Suppressor macrophage (primary cell): ENCODE results near the gene NCOR1.
A peak's percentile ranks its signal among the peaks of the same experiment; 100 is the strongest.
"Not testable (repeated sequence)": the region's sequence is repeated elsewhere in the genome, so short reads cannot be mapped to it uniquely, and the experiment has no call there.

ENCODE experiments used
- DNase-seq, 4 experiments: peaks; one replicate each; pipeline ENCODE4 v3.0.0-alpha.2; 2020 to 2022

NCOR1 gene

DNA sequence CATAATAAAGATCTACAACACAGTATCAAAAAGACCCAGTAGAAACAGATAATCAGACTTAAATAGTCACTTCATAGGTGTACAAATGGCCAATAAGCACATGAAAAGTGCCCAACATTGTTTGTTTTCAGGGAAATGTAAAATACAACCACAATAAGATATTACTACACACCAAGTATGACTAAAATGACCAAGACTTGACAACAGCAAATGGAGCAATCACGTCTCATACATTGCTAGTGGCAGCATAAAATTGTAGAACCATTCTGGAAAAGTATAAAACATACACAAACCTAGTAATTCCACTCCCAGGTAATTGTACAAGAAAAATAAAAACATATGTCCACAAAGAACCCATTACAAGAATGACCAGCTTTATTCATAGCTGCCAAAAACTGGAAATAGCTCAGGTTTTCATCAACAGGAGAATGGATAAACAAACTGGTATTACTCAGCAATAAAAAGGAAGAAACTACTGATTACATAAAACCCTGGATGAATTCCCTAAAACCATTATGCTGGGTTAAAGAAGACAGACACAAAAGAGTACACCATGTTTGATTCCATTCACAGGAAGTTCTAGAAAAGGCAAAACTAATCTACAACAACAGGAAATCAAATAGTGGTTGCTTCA is 130.2 kb downstream of the NCOR1 start:
- DNase-seq = peak in 2 of 4 experiments; percentile 24 to 34

DNA sequence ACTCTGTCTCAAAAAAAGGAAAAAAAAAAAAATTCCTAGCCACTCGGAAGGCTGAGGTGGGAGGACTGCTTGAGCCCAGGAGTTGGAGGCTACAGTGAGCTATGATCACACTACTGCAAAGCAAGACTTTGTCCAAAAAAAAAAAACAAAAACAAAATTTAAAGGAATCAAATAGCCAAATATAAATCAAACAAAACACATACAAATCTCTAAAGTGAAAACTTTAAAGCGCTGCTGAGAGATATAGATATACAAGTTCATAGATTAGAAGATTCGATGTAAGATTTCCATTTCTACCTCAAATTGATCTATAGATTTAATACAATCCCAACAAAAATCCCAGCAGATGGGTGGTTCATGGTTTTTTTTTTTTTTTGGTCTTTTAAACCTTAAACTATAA is 132.1 kb downstream of the NCOR1 start:
- no peak for DNase-seq

DNA sequence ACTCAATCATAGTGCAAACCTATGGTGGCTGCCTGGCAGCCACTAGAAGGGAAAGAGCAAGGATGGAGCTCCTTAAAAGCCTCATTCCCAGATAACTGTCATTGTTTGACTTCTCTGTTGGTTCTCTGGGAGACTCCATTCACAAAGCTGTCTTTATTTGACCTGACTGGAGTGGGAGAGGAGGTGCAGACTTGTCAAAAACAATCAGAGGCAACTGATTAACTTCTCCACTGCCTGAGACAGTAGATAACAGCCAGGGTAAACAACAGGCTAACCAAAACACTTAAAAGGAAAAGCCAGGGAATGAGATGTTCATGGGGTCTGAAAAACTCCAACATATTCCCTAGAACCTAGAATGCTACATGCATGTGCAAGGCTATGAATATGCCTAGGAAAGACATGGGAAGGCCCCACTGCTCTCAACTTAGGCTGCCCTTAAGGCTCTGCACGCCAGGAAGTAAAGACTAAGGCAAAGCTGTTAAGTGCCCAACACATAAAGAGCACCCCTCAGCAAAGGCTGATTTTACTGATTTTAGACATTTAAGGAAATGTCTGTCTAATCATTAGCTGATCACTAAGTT is 133.7 kb downstream of the NCOR1 start:
- DNase-seq = no peak

DNA sequence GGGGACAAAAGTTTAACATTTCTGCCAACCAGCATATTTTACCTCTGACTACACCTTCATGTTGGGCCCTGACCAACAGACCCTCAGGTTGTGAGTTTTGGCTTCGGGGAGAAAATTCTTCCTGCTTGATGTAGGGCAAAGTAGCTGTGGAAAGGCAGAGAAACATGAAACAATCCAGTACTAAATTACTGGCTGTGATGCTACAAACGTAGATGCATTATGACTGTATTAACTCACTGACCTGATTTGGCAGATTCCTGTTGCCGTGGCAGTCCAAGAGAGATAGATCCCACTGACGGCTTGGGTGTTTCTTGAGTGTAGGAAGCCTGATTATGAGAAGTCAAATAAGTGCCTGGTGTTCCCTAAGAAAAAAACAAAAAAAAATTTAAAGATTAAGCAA is 135.0 kb downstream of the NCOR1 start:
- DNase-seq = no peak

DNA sequence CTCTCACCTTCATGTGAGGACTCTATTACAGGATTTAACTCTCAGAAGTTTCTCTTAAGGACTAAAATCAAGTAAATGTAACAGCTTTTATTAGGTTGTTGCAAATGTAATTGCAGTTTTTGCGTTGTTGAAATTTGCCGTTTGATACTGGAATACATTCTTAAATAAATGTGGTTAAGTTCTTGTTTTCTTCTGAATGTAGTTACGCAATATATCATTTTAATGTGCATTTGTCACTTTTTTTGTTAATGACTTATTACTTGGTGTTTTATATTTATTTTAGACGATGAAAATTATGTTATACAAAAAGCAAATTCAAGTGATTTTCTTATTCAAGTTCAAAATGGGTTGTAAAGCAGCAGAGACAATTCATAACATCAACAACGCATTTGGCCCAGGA is 139.4 kb downstream of the NCOR1 start:
- no peak for DNase-seq

DNA sequence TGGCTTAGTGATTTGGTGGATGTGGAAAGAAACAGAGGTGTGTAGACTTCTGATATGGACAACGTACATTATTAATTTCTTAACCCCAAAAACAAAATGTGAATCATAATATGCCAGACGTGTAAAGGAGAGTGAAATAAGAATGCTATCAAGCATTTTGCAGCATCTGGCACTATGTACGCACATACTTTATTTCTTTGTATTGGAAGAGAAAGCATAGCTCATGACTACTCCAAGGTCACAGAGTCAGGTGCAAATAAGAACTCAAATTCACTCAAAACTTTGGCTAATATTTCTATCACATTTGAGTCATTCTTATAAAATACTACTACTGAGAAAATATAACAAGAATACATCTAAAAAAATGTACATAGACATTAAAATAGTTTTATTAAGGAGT is 140.9 kb downstream of the NCOR1 start:
- DNase-seq = no peak

DNA sequence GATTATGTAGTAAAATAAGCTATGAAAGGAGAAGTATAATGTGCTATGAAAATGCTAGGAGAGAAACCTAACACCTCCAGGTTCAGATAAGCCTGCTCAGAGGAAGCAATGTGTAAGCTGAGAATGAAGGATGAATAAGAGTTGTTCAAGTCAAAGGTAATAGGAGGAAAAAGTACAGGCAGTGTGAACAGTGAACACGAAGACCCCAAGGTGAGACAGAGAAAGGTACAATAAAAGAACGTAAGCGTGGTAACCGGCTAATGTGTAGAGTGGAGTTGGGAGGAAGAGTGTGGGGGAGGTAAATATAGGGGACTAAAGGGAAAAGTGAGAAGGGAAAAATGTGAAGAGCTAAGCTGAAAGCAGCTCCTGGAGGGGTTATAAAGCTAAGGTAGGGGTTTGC is 141.5 kb downstream of the NCOR1 start:
- DNase-seq = no peak

DNA sequence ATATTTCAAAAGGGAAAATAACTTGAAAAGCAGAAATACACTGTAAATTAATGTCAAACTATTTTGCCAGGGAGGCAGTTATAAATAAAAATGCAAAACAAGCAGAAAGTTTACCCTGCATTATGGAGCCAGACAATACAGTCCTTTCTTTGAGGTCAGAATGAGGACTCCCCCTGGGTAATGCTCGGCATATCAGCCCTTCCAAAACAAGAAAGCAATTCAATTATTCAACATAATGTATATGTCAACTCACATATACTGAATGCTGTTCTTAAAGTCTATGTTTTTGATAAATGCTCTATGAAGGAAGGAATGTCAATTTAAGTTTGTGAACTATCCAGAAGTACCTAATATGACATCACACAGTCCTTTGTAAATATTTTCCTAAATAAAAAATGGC is 143.3 kb downstream of the NCOR1 start:
- no peak for DNase-seq

DNA sequence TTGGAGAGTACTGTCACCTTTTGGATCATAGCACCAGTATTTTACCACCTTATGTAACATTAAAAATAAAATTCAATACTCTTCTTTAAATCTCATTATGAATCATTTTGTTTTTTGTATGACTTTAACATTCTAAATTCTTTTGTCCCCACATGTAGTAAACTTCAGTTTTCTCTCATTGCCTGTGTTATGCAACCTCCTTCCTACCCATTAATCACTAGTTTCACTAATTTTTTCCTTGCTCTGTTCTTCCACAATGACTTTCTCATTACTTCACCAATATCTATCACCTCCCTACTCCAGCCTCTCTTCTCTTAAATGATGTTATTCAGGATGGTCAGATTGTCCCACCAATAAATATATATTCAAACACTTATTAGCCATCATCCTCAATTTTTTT is 147.0 kb downstream of the NCOR1 start:
- no peak for DNase-seq

DNA sequence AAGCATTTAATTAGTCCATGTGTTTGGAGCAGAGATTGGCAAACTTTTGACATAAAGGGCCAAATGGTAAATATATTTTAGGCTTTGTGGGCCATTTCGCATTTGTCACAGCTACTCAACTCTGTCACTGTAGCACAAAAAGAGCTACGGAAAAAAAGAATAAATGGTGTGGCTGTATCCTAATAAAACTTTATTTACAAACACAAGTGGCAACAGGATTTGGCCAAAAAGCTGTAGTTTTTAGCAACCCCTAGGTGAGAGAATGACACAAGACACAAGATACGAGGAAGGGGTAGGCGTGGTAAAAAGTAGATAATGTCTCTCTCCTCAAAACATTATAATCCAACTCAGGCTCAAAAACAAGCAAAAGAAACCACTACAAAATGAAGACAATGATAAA is 149.2 kb downstream of the NCOR1 start:
- no peak for DNase-seq

DNA sequence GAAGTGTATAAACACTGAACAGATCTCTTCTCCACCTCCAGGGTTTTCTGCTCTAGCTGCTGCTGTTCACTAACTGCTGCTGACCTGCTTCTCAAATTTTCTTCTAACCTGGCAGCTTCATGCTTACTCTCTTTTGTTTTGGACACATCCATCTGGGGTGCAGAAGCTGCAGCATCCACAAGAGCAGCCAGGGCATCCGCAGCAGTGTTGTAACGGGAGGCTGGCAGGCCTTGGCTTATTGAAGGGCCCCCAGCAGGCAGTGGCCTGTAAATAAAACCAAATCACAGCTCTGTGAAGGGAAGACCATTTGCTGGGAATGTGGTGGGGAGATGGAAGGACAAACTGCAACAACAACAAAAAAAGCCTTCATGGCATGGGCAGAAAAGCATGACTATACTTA is 153.7 kb downstream of the NCOR1 start:
- no peak for DNase-seq

DNA sequence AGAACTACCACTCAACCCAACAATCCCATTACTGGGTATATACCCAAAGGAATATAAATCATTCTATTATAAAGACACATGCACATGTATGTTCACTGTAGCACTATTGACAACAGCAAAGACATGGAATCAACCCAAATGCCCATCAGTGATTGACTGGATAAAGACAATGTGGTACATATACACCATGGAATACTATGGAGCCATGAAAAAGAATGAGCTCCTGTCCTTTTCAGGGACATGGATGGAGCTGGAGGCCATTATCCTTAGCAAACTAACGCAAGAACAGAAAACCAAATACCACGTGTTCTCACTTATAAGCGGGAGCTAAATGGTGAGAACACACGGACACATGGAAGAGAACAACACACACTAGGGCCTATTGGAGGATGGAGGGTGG is 160.2 kb downstream of the NCOR1 start:
- DNase-seq = not testable (repeated sequence)

DNA sequence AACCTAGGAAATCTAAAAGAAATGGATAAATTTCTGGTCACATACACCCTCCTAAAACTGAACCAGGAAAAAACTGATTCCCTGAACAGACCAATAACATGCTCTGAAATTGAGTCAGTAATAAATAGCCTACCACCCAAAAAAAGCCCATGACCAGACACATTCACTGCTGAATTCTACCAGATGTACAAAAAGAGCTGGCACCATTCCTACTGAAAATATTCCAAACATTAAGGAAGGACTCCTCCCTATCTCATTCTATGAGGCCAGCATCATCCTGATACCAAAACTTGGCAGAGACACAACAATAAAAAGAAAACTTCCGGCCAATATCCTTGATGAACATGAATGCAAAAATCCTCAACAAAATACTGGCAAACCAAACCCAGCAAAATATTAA is 162.8 kb downstream of the NCOR1 start:
- no peak for DNase-seq

DNA sequence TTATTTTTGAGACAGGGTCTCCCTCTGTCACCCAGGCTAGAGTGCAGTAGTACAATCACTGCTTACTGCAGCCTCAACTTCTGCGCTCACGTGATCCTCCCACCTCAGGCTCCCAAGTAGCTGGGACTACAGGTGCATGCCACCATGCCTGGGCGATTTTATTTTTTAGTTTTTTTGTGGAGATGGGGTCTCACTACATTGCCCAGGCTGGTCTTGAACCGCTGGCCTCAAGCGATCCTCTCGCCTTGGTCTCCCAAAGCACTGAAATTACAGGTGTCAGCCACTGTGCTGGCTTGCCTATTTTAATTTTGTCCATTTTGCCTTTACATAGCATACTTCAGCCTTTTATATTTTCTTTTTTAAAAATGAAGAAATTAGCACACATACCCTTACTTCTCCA is 164.5 kb downstream of the NCOR1 start:
- DNase-seq = no peak

DNA sequence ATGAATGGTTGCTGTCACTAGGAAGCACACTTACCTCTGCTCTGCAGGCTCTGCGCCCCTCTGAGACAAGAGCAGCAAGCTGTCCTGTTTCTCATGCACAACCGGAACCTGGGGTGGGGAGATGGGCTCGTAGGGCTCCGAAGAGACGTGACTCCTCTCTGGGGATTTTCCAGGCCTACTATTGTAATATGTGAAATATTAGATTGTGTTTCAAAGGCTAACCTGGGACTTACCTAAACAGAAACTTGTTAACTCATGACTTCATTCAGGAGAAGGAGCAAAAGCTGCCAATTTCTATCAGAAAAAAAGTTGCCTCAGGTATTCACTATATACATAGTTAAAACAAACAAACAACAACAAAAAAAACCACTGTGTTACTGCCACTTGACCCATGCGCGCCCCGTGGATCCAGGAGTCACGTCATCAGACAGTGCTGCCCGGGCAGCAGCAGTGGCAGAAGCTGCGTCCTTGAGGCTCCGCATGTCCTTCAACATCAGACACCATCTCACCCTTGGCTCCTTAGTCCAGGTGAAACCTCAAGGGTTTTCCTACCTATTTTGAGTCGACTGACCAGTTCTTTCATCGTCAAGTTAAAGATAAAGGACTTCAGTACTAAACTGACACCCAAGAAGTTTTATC is 166.4 kb downstream of the NCOR1 start:
- no peak for DNase-seq

DNA sequence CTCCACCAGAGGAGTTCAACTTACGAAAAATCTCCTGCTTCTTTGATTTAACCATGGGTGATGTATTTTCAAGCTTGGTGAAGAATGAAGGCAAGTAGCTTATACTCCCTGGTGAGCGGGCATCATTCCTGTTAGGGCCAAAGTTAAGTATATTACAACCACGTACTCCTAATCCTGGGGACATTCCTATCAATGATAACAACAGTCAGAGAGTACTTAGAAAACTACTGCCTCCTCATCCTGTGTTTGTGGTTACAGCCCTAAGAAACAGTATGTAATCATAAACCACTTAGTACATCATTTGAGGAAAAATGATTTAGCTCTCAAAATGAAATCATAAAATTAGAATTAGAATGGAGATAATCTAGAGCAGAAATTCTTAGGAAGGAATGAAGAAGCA is 168.4 kb downstream of the NCOR1 start:
- DNase-seq = no peak

DNA sequence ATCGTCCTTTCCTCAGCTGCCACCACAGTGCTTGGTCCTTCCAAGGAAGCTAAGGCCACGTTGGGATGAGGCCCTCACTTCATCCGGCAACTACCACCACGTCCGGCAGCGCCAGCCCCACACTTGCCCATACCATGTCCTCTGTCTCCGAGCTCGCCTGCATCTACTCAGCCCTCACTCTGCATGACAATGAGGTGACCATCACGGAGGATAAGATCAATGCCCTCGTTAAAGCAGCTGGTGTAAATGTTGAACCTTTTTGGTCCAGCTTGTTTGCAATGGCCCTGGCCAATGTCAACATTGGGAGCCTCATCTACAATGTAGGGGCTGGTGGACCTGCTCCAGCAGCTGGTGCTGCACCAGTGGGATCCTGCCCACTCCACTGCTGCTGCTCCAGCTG is 170.8 kb downstream of the NCOR1 start:
- DNase-seq = no peak

DNA sequence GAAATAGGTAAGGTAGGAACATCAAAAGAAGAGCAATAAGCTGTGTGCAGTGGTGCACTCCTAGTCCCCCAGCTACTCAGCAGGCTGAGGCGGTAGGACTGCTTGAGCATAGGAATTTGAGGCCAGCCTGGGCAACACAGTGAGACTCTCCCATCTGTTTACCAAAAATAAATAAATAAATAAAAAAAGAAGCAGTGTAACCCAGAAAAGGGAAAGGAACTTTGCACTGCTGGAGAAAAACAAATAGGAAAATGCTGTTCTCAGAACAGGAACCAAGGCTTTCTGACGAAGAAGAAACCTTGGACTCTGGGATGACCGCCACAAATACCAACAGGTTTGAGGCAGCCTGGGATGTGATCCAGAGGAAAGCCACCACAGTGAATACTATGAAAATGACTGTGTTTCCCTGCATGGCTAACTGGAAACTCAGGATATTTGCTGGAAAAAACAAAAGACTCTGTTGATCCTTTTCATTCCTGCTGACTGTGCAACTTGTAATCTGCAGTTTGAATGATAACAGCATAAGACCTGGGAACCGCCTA is 174.6 kb downstream of the NCOR1 start:
- no peak for DNase-seq

DNA sequence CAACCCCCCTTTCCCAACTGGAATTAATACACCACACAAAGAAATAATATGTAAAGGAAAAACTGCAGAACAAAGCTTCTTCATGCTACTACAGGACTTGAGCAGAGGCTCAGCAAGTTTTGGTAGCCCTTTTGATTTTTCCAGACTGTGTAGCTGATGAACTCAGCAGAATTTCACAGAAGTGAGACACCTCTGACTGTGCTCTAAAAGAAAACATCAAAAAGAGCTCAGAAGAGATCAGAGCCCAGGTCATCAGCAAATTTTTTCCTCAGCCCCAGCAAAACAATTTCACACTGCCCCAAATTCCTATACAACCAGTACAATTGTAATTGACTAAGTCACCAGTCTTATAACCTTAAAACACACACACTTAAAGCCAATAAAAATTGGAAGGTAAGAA is 177.7 kb downstream of the NCOR1 start:
- DNase-seq = no peak

DNA sequence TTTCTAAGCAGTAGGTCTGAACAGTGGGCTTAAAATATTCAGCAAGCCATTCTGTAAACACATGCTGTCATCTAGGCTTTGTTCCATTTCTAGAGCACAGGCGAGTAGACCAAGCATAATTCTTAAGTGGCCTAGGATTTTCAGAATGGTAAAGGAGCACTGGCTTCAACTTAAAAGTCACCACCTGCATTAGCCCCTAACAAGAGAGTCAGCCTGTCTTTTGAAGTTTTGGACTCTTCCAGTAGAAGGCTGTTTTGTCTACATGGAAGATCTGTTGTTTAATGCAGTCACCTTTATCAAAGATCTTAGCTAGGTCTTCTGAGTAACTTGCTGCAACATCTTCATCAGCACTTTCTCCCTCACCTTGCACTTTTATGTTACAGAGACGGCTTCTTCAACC is 179.1 kb downstream of the NCOR1 start:
- no peak for DNase-seq

DNA sequence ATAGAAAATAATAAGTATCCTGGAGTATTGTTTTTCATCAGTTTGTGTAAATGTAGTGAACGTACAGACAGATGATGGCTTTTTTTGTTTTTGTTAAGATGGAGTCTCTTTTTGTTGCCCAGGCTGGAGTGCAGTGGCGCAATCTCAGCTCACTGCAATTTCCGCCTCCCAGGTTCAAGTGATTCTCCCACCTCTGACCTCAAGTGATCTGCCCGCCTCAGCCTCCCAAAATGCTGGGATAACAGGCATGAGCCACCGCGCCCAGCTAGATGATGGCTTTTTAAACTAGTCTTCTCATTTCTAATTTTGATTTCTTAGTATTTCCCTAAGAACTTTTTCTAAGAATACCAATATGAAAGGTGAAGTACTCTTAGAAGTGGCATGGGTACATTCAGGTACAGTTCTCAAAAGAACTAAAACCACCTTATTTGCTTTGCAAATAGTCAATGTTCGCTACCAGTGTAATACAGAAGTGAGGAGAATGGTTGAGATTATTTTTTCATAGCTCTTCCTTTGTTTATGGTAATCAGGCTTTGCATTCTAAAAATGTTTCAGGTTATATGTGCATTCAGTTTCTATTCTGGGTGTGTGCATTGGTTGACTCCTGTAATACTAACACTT is 181.5 kb downstream of the NCOR1 start:
- no peak for DNase-seq

DNA sequence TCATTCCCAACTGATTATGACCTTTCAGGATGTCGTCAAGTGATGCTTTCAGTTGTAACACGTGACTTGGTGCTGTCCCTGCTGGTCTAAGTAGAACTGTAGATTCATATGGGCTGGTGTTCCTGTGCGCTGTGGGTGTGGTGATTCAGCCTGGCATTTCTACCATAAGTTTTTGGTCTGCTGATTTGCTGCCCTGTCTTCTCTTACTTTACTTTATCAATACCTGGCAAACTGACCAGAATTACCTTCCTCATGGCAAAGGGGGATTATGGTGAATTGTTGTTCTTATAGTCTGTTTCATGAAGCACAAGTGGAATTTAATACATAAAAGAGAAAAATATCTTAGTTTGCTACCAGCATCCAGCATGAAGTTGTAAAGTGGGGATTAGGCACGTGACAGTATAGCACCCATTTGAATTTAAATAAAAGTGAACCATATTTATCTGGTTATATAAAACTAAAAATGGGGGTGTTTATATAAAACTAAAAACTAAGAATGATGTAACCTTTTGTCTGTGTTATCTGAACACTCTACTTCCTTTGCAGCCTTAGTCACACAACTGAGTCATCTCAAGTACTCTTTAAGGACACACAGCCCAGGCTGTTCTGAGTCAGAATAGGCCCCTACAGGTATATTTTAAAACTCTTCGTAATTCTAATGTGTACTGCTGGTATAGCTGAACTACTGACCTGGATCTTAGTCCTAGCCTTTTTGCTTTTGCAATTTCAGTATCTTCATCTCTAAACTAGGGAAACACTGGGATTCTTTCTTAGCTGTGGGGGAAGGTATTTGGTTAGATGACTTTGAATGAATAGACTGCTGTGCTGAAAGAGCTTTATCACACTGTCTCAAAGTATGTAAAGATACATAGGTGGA is 187.4 kb downstream of the NCOR1 start:
- DNase-seq = peak; percentile 37 to 72 (median 58)

DNA sequence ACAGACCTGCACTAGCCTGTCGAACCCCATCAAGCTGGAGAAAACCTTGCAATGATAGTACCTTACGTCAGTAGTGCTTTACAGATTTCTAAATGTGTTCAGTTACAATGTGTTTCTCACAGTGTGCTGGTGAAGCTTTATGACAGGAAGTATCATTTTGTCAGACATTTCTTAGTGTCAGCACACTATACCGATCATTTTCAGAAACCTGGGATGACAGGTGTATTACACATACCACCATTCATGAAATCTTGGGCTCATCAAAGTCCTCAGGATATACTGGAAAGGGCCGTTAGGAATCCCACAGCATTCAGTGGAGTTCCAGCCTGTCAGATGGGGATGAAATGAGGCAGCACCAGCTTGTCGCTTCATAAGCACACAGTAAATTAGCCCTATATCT is 188.4 kb downstream of the NCOR1 start:
- DNase-seq = no peak
